Adipose tissue (tissue), 3 donors: ENCODE results near the gene VWA7. TPM values are rescaled to one million over a fixed set of nuclear protein-coding genes. Genes with fewer than 3 reads are reported as not detected.

Source experiments
- H3K27ac ChIP-seq: one replicate; pipeline ENCODE4 v1.5.1; 2013; ENCODE audit warnings: low read depth, low read length
- WGBS, 3 donors: extraction: QIAGEN DNeasy Blood & Tissue Kit; methylation state at CpG; one replicate each; pipeline ENCODE4 v1.1.7; 2013; 5-methylcytosine and 5-hydroxymethylcytosine counted together
- polyA plus RNA-seq, 3 donors: library from polyadenylated mRNA; stranded (reverse); fragments of 200-250 nt; gene quantifications; one replicate each; pipeline ENCODE4 v1.2.3, GENCODE V29; 2013
- donor health status: healthy with polysubstance abuse.
- donor health status: Bipolar disorder and iron deficiency.
- donor health status: healthy.

Gene VWA7
- polyA plus RNA-seq, 3 donors, result 0.61 to 2.1 TPM; not detected in 1

GRCh38 chr6:31782126-31782855 is 5.2 kb upstream of the VWA7 start:
- 90 to 94% (median 92%) methylated on average over 30 to 32 of the region's 32 CpGs for WGBS, 3 donors
- H3K27ac ChIP-seq, result no peak overlapping the region

DNA sequence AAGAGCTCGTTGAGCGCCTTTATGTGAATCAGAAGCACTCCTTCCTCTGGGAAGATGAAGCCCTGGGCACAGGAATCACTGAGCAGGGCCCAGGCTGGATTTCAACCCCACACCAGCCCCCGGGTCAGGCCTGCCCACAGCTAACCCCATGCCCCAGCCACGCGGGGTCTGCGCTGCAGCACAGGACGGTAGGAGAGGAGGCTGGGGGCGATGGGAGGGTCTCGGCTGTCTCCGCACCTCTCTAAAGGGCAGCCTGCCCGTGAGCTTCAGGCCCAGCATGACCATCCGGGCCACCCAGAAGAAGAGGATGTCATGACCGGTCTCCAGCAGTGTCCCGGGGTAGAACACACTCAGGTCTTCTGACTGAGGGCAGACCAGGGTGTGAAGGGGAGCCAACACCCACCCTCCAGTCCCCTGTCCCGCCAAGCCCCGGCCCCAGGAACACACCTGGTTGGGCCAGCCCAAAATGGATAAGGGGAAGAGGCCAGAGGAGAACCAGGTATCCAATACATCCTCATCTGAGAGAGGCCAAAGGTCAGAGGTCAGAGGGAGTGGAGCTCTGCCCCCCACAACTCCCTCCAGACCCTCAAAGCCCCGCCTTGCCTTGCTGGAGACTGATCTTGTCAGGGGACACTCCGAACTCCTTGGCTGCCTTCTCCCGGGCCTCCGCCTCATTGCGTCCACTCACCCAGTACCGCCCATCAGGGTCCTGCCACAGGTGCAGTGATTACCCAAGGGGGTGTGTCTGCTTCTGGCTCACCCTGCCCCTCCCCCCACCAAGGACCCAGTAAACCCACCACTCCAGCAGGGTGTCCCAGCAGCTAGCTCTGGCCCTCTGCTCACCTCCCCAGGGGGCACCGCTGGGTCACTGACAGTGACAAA is 4.4 kb upstream of the VWA7 start:
- H3K27ac ChIP-seq, result no peak overlapping the region
- 95 to 96% (median 96%) methylated on average over 22 to 23 of the region's 23 CpGs for WGBS, 3 donors

DNA sequence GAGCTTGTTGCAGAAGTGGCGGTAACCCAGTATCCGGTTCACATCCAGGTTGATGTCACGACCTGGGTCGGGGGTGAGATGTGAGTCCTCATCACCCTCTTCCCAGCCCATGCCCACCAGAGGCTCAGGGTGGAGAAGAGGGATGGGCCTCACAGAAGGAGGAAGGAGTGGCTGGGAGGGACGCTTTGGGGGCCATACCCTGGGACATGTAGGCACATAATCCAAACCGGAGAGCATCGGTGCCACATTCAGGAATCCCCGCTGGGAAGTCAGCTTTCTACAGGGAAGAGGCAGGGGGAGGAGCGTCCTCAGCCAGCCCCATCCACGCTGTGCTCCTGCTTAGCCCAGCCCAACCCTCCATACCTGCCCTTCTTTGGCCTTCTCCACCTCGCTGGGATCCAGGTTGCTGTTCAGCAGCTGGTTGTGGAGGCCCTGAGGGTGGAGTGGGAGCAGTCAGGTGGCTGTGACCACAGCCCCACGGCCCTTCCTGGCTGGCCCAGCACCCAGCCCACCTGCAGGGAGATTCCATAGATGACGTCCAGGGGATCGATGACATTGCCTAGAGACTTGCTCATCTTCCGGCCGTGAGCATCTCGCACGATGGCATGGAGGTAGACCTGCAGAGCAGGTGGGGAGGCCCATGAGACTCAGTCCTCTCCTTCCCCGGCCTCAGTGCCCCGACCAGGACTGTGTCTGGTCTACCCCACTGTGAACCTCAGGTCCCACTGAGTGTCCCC is 3.5 kb upstream of the VWA7 start:
- 87 to 90% (median 88%) methylated on average over 20 of the region's 20 CpGs for WGBS, 3 donors
- H3K27ac ChIP-seq, result no peak overlapping the region

GRCh38 chr6:31779908-31780307 is 2.8 kb upstream of the VWA7 start:
- 92 to 93% (median 93%) methylated on average over 10 of the region's 10 CpGs for WGBS, 3 donors
- no peak overlapping the region for H3K27ac ChIP-seq

DNA sequence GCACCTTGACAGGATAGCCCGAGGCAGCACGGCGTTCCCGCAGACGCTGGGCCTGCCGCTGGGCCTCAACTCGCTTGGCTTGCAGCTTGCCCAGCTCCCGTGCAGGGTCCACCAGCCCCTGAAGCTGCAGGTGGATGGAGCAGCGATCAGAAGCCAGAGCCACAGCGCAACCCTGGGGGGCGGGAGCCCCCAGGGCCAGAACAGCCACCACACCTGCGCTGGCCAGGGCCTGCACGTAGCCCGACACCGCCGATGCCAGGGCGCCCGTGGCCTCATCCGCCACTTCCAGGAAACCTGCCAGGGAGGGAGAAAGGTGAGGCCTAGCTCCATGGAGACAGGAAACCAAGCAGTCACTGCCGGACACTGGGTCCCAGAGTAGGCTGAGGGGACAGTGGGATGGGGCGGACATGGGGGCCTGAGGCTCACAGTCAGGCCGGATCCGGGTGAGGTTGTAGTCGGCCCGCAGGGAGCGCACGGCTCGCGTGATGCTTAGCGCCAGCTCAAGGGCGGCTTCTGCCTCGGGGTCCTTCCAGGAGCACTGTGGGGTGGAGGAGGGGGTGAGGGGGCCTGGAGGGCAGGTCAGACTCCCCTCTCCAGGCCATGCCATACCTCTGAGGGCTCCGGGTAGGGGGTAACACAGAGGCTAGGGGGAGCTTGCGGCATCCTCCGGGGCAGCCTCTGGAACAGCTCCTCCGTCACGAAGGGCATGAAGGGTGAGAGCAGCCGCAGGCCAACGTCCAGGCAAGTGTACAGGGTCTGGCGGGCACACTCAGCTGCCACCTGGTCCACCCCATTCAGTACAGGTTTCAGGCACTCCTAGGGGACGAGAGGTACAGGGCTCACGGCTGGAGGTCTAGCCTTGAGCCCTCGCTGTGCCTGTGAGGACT is 2.1 kb upstream of the VWA7 start:
- 93 to 95% (median 93%) methylated on average over 35 to 43 of the region's 43 CpGs for WGBS, 3 donors
- no peak overlapping the region for H3K27ac ChIP-seq

DNA sequence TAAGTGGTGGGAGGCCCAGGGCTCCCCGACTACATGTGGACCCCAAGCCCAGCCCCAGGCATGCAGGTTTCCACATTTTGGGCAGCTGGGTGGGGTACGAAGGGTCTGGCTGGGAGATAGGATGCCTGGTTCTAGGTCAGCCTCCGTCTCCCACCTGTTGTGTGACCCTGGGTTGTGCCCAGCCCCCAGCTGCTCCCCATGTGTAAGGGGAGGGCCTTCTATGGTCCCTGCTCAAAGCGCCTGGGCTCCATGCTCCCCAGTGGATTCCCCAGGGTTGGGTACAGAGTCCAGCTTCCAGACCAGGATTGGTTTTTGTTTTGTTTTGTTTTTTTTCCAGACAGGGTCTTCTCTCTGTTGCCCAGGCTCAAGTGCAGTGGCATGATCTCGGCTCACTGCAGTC is 1.1 kb upstream of the VWA7 start:
- H3K27ac ChIP-seq, result no peak overlapping the region
- 84 to 99% (median 96%) methylated on average over 5 of the region's 5 CpGs for WGBS, 3 donors

DNA sequence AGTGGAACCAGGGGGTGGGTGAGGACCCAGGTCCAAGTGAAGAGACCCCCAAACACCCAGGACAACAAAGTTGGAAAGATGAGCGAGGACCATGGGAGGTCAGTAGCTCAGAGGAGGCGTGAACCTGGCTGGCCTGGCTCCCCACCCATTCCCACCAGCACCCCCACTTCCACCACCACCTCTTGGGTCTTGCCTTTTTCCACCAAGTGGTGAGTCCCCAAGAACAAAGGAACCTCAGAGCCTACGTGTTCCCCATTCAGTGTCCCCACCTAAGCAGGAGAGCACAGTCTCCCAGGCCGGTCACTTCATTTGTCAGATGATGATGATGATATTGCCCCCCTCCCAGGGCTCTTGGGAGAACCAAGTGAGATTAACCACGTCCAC is 531 bp upstream of the VWA7 start:
- H3K27ac ChIP-seq, result no peak overlapping the region
- 88 to 95% (median 91%) methylated on average over 5 of the region's 5 CpGs for WGBS, 3 donors

- 27 to 43% (median 28%) methylated on average over 10 to 14 of the region's 14 CpGs for WGBS, 3 donors
- H3K27ac ChIP-seq, result no peak overlapping the region
Measured at GRCh38 chr6:31776485-31776988, 591 bp downstream of the VWA7 start.

GRCh38 chr6:31775633-31776484 is 1.3 kb downstream of the VWA7 start:
- 88 to 89% (median 89%) methylated on average over 32 of the region's 32 CpGs for WGBS, 3 donors
- no peak overlapping the region for H3K27ac ChIP-seq

GRCh38 chr6:31775184-31775583 is 1.9 kb downstream of the VWA7 start:
- no peak overlapping the region for H3K27ac ChIP-seq
- 60 to 80% (median 65%) methylated on average over 4 of the region's 4 CpGs for WGBS, 3 donors

GRCh38 chr6:31771992-31772358 is 5.2 kb downstream of the VWA7 start:
- no peak overlapping the region for H3K27ac ChIP-seq
- 67 to 82% (median 77%) methylated on average over 4 of the region's 4 CpGs for WGBS, 3 donors

DNA sequence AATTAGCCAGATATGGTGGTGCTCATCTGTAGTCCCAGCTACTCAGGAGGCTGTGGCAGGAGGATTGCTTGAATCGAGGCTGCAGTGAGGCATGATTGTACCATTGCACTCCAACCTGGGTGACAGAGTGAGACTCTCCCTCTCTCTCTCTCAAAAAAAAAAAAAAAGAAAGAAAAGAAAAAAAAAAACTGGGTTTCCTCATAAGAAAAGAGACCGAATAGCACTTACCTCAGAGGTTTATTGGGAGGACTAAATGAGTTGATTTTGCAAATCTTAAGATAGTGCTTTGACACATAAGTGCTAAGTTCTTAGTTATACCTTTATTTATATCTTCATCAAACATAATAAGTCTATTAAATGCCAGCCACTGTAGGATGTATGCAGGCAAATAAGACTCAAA is 6.3 kb downstream of the VWA7 start:
- WGBS, 3 donors, result 76 to 90% (median 83%) methylated on average over 2 of the region's 2 CpGs
- H3K27ac ChIP-seq, result no peak overlapping the region

- 48 to 61% (median 56%) methylated on average over 12 of the region's 12 CpGs for WGBS, 3 donors
- H3K27ac ChIP-seq, result no peak overlapping the region
Measured at GRCh38 chr6:31769684-31770371, 7.3 kb downstream of the VWA7 start.

- 85 to 89% (median 88%) methylated on average over 18 of the region's 18 CpGs for WGBS, 3 donors
- no peak overlapping the region for H3K27ac ChIP-seq
Measured at GRCh38 chr6:31768363-31769257, 8.5 kb downstream of the VWA7 start.

DNA sequence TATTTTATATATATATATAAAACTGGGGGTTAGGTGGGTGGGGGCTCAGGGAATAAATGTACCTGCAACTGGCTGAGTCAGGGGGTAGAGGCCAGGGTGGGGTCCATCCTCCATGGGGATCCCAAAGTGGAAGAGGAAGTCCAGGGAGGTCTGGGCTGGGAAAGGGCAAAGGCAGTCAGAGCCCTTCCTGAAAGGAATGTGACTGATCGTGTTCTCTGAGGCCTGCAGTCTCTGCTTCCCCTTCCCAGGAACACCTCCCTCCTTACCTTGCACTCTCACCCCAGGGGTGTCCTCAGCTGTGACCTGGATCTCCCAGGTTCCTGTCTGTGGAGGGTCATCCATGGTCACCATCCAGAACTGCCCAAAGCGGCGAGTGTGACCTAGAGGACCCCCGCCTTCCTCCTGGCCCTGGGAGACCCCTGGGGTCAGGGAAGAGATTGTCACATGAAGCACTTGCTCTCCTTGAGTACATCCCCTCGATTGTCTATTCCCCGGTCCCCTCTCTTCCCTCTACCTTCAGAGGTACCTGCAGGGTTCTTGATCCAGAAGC is 10.0 kb downstream of the VWA7 start:
- 75 to 84% (median 80%) methylated on average over 6 of the region's 6 CpGs for WGBS, 3 donors
- no peak overlapping the region for H3K27ac ChIP-seq
